ENCODE data around the gene RUBCN.

DNA sequence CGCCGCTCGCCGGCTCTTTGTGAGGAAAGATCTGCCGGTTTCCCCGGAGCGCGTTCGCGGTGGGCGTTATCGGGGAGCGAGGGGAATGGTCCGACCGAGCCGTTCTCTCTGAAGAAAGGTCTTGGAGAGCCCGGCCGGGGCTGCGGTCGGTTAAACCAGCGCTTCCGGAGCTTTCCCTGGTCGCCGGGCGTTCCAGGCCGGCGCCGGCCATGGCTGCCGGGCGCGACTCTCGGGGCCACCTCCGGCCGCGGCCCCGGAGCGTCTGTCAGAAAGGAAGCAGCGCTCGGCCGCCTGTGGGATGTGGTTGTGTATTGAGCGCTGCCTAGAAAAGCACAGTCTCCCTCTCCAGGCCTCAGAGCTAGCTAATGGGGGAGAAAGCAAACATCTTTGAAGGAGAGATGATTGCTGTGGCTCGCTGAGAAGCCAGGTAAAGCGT, 13.7 kb upstream of the RUBCN start:
- TF ChIP-seq, protein P1, sequence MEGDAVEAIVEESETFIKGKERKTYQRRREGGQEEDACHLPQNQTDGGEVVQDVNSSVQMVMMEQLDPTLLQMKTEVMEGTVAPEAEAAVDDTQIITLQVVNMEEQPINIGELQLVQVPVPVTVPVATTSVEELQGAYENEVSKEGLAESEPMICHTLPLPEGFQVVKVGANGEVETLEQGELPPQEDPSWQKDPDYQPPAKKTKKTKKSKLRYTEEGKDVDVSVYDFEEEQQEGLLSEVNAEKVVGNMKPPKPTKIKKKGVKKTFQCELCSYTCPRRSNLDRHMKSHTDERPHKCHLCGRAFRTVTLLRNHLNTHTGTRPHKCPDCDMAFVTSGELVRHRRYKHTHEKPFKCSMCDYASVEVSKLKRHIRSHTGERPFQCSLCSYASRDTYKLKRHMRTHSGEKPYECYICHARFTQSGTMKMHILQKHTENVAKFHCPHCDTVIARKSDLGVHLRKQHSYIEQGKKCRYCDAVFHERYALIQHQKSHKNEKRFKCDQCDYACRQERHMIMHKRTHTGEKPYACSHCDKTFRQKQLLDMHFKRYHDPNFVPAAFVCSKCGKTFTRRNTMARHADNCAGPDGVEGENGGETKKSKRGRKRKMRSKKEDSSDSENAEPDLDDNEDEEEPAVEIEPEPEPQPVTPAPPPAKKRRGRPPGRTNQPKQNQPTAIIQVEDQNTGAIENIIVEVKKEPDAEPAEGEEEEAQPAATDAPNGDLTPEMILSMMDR (conservative IDR thresholded peaks at IDR 0.05; ENCODE audit: low read length) = no peak
- no peak for TF ChIP-seq EZH2phosphoT487 (IDR thresholded peaks at IDR 0.05; ENCODE audit: borderline replicate concordance, low read depth, low read length)
